ENCODE results near the gene LMOD3. TPM values are rescaled to one million over a fixed set of nuclear protein-coding genes. Genes with fewer than 3 reads are reported as not detected.

Gene LMOD3
- total and polyA plus RNA-seq, 2 of the 4 experiments (the other 2 are of a cell fraction): not detected

DNA sequence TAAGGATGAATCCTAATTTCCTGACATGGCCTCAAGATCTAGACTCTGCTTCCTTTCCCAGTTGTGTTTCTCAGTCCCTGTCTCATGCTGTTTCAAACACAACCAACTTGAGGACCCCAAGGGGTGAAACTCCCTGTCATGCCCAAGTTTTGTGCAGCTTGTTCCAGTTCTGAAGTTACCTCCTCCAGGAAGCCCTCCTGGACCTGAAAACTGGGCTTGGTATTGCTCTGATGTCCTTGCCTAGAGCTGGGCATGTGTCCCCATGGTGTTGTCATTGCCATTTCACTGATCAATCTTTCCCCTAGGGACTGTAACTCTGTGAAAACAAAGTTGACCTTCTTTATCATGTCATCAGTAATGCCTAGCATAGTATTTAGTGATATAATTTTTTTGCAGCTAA is 6.1 kb upstream of the LMOD3 start:
- CTCF ChIA-PET: no interaction called here
- POLR2A ChIA-PET (ENCODE audit: unreplicated experiment): no interaction called here
- no peak overlapping the region for H3K18ac ChIP-seq (ENCODE audit: low read depth, low read length)
- peaks cover 8% of the 10 kb centered on the region for H3K27me3 ChIP-seq (ENCODE audit: control insufficient read depth, insufficient read depth, low read length)
- intact Hi-C loops (cut with micrococcal nuclease): loop anchor here (10.0 kb wide), 1 partner anchor 546 kb away; no protein-coding TSS in a partner anchor
- H3K9me1 ChIP-seq (ENCODE audit: insufficient read depth, low read length): no peaks in the 10 kb centered on the region
- ATAC-seq (ENCODE audit: low read depth): no peak
- H3K79me1 ChIP-seq (ENCODE audit: low read depth in 1 of 2, low read length in 2 of 2): no peaks in the 10 kb centered on the region
- in situ Hi-C loops (cut with MboI; ENCODE audit: low sequenced_read_pairs): no loop called here
- H3K36me3 ChIP-seq (ENCODE audit: control insufficient read depth, insufficient read depth, low read length): no peaks in the 10 kb centered on the region
- H3K9ac ChIP-seq (ENCODE audit: low read depth, low read length): no peak overlapping the region
- H2AFZ ChIP-seq (replicated peaks; ENCODE audit: low read length, poor library complexity): no peak overlapping the region
- no peak overlapping the region for H4K91ac ChIP-seq (ENCODE audit: insufficient read depth, low read depth, low read length)
- no peak overlapping the region for H3K23ac ChIP-seq (ENCODE audit: low read depth, low read length)
- H2BK20ac ChIP-seq (ENCODE audit: low read depth, low read length): no peak overlapping the region
- no peak overlapping the region for H2BK15ac ChIP-seq (ENCODE audit: low read depth, low read length)
- H4K8ac ChIP-seq (ENCODE audit: low read depth in 2 of 2, low read length in 2 of 2): no peak overlapping the region
- no peak overlapping the region for H2BK5ac ChIP-seq (ENCODE audit: low read depth, low read length, poor library complexity, severe bottlenecking)
- H2AK9ac ChIP-seq (replicated peaks; ENCODE audit: low read depth, low read length, poor library complexity): no peak overlapping the region
- H3K56ac ChIP-seq (ENCODE audit: extremely low read depth, insufficient read depth, low read length): no peak overlapping the region
- no peak overlapping the region for H2AK5ac ChIP-seq (ENCODE audit: low read depth, low read length)
- H4K20me1 ChIP-seq (ENCODE audit: insufficient read depth, low read length): no peaks in the 10 kb centered on the region
- H3K4ac ChIP-seq (ENCODE audit: low read depth, low read length): no peak overlapping the region
- H3K4me1 ChIP-seq (ENCODE audit: control insufficient read depth, insufficient read depth, low read length): no peaks in the 10 kb centered on the region; the same call in 1 of the 2 replicates
- no peak overlapping the region for H3K27ac ChIP-seq (ENCODE audit: insufficient read depth, low read length)
- BruUV-seq (replicated peaks): no TSS peak
- TF ChIP-seq RCOR1 (IDR thresholded peaks at IDR 0.05; ENCODE audit: insufficient replicate concordance, low read length) (no peak), FOS (IDR thresholded peaks at IDR 0.05; ENCODE audit: low read depth, low read length) (no peak), MXI1 (IDR thresholded peaks at IDR 0.05; ENCODE audit: borderline replicate concordance, low read depth, low read length) (no peak), MAFK (IDR thresholded peaks at IDR 0.05; ENCODE audit: low read depth, low read length) (no peak), BHLHE40 (IDR thresholded peaks at IDR 0.05; ENCODE audit: low read depth, low read length) (no peak), CHD1 (IDR thresholded peaks at IDR 0.05; ENCODE audit: low read depth, low read length) (no peak), POLR2A (IDR thresholded peaks at IDR 0.05; ENCODE audit: low read depth, low read length) (no peak), MAZ (IDR thresholded peaks at IDR 0.05; ENCODE audit: borderline replicate concordance, low read depth, low read length) (no peak), SMC3 (IDR thresholded peaks at IDR 0.05; ENCODE audit: low read depth, low read length) (no peak)
- TF ChIP-seq, protein P1, sequence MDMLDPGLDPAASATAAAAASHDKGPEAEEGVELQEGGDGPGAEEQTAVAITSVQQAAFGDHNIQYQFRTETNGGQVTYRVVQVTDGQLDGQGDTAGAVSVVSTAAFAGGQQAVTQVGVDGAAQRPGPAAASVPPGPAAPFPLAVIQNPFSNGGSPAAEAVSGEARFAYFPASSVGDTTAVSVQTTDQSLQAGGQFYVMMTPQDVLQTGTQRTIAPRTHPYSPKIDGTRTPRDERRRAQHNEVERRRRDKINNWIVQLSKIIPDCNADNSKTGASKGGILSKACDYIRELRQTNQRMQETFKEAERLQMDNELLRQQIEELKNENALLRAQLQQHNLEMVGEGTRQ (IDR thresholded peaks at IDR 0.05; ENCODE audit: low read depth, low read length): no peak
- TF ChIP-seq, protein P2, sequence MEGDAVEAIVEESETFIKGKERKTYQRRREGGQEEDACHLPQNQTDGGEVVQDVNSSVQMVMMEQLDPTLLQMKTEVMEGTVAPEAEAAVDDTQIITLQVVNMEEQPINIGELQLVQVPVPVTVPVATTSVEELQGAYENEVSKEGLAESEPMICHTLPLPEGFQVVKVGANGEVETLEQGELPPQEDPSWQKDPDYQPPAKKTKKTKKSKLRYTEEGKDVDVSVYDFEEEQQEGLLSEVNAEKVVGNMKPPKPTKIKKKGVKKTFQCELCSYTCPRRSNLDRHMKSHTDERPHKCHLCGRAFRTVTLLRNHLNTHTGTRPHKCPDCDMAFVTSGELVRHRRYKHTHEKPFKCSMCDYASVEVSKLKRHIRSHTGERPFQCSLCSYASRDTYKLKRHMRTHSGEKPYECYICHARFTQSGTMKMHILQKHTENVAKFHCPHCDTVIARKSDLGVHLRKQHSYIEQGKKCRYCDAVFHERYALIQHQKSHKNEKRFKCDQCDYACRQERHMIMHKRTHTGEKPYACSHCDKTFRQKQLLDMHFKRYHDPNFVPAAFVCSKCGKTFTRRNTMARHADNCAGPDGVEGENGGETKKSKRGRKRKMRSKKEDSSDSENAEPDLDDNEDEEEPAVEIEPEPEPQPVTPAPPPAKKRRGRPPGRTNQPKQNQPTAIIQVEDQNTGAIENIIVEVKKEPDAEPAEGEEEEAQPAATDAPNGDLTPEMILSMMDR (conservative IDR thresholded peaks at IDR 0.05; ENCODE audit: low read depth, low read length): no peak
- H3K4me3 ChIP-seq (ENCODE audit: insufficient read depth, low read depth, low read length): no peak overlapping the region
- dilution Hi-C loops (cut with HindIII; ENCODE audit: low sequenced_read_pairs, unreplicated experiment): no loop called here
- no peak overlapping the region for H3K14ac ChIP-seq (replicated peaks; ENCODE audit: low read depth, low read length)
- no peak overlapping the region for H2BK120ac ChIP-seq (ENCODE audit: low read depth, low read length)
- H4K5ac ChIP-seq (ENCODE audit: low read depth, low read length): no peak overlapping the region
- no peak for DNase-seq
- no peak overlapping the region for H3K4me2 ChIP-seq (ENCODE audit: low read depth, low read length)
- H3K9me3 ChIP-seq (ENCODE audit: control insufficient read depth, insufficient read depth, low read length): no peaks in the 10 kb centered on the region
